GM21526 (cell line): Measurements from ENCODE around the gene C16orf89.
"Not testable (repeated sequence)": the region's sequence is repeated elsewhere in the genome, so short reads cannot be mapped to it uniquely, and the experiment has no call there.

Source experiments
- ATAC-seq: cut with Tn5 transposase; IDR thresholded peaks from one replicate; pipeline ENCODE4 v1.9.1; 2021; ENCODE audit warnings: moderate library complexity; ENCODE audit not compliant: unreplicated experiment, low FRiP score

Gene C16orf89

GRCh38 chr16:5084802-5085201 is 19.0 kb upstream of the C16orf89 start:
- ATAC-seq = not testable (repeated sequence)

DNA sequence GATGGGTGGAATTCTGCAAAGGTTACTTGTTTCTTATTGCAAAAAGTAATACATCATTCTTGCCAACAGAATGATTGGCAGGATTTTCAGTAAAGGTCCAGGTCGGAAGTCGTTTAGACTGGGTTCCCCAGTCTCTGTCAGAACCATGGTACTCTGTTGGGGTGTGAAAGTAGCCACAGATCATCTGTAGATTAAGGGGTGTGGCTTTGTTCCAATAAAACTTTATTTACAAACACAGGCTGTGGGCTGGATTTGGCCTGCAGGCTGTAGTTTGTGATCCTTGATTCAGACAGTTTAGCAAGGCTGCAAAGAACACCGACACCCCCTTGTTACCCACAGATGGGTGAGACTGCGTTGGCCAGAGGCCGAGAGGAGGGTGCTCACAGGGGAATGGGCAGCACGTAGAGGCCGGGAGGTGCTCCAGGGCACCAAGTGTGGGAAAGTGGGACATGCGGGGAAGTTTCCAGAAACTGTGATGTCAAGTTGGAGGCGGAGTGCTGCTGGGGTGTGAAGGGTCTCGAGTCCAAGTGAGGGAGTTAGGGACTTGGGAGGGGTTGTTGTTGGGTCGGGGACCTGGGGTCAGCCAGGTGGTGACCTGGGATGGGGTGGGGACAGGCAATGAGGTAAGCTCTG is 18.5 kb upstream of the C16orf89 start:
- ATAC-seq = not testable (repeated sequence)

GRCh38 chr16:5083646-5084045 is 17.9 kb upstream of the C16orf89 start:
- not testable (repeated sequence) for ATAC-seq

DNA sequence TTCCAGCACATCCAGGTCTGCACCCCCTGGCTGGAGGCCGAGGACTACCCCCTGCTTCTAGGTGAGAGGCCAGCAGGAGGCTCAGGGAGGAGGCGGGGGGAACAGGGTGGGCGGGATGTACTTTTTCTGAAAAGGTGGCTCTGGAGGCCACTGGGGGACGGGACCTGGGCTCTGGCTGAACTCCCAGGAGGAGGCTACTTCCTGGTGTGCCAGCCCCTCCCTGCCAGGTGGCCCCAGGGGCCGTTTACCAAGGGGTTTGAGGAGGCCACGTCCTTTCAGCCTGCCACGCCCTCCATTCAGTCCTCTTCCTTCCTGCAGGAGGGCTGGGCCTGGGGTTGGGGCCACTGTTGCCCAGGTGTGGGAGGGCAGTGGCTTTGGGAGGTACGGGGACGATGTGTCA is 15.2 kb upstream of the C16orf89 start:
- ATAC-seq = not testable (repeated sequence)

DNA sequence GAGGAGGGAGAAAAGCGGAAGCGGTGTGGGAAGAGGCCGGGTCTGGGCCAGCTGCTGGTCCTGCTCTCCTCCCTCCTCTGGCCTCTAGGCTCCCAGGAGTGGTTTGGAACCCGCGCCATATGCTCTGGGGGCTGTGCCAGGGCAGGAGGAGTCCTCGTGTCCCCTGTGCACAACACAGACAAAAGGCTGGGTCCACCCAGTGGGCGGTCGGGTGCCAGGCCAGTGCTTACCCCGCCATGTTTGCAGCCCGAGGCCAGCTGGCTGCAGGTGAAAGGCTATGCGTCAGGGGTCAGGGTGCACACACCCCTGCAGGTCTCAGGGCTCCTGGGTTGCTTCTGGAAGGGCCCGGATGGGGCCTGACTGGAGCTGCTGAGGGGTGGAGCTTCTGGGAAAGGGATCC is 14.7 kb upstream of the C16orf89 start:
- ATAC-seq = not testable (repeated sequence)

DNA sequence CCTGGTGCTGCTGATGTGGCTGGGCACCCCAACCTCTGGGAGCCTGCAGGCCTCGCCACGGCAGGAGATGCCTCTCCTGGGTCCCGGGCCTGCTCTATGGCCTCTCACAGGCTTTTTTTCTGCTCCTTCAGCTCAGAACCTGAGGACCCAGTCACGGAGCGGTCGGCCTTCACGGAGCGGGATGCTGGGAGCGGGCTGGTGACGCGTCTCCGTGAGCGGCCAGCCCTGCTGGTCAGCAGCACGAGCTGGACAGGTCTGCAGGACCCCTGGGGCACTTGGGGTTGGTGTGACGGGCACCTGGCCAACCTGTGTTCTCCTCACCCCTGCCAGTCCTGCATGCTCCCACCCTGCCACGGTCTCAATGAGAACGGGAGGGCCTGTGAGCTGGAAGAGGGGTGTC is 12.9 kb upstream of the C16orf89 start:
- no peak for ATAC-seq

DNA sequence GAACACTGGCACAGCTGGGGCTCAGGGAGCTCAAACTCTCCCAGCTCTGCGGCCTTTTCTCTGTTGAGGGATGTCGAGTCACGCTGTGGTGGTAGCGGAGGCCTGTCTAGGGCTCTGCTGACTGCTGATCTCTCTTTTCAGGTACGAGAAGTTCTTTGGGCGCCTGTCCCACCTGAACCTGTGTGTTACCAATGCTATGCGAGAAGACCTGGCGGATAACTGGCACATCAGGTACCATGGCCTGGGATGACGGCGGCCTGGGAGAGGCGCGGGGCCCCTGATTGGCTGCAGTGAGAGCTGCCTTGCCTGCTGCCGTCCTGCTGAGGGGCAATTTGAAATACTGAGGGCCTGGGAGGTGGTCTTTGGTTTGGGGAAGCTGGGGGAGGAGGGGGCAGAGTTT is 11.5 kb upstream of the C16orf89 start:
- ATAC-seq = no peak

DNA sequence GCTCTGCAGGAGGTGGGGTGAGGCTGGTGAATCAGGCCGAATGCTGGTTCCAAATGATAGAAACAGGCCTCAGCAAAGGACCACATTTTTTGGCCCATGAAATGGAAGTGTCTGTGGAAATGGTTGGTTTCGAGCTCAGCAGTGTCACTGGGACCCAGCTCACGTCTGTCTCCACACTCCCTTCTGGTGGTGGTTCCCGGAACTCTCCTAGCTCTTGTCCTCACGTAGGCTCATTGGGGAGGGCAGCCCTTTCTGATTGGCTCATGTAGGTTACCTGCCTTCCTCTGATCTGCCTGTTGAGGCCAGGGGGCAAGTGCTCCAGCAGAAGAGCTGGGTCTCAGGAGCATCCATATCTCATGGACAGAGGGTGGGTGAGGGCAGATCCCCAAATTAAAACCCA is 9.9 kb upstream of the C16orf89 start:
- ATAC-seq = no peak

GRCh38 chr16:5073771-5074170 is 8.0 kb upstream of the C16orf89 start:
- not testable (repeated sequence) for ATAC-seq

- no peak for ATAC-seq
These were observed 7.5 kb upstream of the C16orf89 start for GRCh38 chr16:5073279-5073629.

- ATAC-seq = no peak
These were observed 6.8 kb upstream of the C16orf89 start for GRCh38 chr16:5072334-5073278.

DNA sequence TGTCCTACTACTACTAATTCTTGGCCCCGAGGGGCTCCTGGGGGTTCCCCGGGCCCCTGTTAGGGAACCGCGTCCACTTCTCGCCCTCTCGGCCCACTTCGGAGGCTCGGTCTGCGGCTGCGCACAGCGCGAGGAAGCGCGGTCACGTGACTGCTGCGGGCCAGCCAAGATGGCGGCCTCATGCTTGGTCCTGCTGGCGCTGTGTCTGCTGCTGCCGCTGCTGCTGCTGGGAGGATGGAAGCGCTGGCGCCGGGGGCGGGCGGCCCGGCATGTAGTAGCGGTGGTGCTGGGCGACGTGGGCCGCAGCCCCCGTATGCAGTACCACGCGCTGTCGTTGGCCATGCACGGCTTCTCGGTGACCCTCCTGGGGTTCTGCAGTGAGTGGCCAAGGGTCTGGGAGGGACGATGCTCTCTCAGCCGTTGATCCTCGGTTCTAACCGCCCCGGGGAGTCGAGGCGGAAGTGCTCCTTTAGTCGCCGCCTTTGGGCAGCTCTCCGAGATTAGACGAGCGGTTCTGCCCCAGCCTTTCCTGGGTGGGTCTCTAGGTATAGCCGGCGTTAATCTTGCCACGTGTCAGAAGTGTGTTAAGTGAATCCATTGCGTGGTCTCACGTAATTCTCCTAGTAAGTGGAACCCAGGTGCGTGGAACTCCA is 6.1 kb upstream of the C16orf89 start, which contains the start of gene ALG1:
ALG1 (plus strand) TSS at position 163 of the 653 bp plus-strand sequence; CDS start at position 170, 7 bp downstream.
- ATAC-seq = peak; percentile 73

DNA sequence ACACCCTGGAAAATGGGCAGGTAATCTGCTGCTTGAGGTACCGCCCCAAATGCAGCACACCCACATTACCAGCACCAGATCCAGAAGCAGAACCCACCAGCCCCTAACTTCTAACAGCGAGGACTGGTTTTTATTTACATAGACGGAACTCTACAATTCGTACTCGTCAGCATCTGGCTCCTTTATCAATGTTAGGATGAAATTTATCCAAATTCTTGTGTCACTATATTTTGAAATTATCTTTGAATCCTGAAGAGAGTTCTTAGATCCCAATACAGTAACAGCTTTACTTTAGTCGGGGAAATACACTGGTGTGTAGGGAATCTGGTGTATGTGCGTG is 5.6 kb upstream of the C16orf89 start:
- ATAC-seq = no peak

DNA sequence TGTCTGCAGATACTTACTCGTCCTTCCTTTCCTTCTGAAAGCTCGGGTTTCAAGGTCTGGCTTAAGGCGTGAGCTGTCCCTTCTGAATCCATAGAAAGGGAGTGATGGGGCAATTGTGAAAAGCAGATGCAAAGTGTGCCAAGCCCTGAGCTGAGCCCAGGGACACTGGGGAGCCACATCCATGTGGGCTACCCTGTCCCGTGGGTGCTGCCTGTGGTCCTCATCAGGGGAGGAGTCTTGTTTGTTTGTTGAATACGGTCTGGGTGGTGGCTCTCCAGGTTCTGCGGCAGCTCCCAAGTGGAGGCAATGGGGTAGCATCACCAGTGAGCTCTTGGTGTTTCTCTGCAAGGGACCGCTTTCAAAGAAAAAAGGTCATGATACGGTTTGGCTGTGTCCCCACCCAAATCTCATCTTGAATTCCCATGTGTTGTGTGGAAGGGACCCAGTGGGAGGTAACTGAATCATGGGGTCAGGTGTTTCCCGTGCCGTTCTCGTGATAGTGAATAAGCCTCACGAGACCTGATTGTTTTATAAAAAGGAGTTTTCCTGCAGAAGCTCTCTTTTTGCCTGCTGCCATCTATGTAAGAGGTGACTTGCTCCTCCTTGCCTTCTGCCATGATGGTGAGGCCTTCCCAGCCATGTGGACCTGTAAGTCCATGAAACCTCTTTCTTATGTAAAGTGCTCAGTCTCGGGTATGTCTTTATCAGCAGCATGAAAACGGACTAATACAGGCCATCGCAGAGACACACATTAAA is 4.9 kb upstream of the C16orf89 start:
- no peak for ATAC-seq

DNA sequence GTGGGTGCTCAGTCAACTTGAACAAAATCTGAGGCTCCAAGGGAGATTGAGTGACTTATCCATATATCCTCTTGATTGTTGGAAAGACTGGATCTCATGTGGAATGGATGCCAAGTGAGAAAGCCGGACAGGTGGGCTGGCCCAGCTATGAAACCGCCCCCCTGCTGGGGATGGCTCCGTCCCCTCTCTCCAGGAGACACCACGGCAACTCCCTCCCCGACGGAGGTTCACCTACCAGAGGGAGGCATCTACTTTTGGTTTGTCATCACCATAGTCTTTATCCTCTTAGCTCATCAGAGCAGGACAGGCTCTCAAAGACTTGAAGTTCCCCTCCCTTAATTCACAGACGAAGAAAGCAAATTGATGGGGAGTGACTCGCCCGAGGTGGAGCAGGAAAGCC is 4.1 kb upstream of the C16orf89 start:
- no peak for ATAC-seq

GRCh38 chr16:5069048-5069447 is 3.3 kb upstream of the C16orf89 start:
- no peak for ATAC-seq

- no peak for ATAC-seq
These were observed 755 bp upstream of the C16orf89 start for GRCh38 chr16:5066511-5066910.

DNA sequence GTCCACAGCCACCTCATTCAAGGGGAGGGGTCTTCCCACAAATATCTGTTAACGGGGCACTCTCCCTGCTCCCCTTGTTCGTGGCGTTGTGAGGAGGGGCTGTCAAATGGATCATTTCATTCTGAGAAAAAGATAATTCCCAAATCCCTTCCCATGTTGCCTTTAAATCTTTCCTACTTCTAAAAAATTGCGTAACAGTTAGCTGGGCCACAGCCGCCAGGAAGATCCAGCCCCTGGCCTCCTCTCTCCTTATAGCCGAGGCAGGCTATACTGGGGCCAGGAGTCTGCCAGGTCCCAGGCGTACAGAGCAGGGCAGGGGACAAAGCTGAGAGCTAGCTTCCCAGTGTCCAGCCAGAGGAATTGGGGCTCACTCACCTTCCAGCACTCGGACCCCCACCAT is 430 bp downstream of the C16orf89 start:
- ATAC-seq = no peak

DNA sequence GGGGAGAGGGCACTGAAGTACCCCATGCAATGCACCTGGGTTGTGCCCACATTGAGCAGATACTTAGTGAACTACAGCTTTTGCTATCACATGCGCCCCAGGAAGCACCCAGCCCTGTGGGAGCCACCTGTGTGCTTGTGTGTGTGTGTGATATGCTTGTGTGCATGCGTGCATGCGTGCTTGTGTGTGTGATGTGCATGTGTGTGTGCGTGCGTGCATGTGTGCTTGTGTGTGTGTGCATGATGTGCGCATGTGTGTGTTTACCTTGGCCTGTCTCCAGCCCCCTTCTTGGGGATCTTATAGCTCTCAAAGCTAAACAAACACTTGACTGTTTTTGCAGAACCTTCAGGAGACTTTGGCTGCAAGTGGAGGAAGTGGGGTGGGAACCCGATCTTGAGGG is 841 bp downstream of the C16orf89 start:
- no peak for ATAC-seq
